ENCODE measurements around the gene SLC1A1.
"Not testable (repeated sequence)": the region's sequence is repeated elsewhere in the genome, so short reads cannot be mapped to it uniquely, and the experiment has no call there.

SLC1A1 gene

GRCh38 chr9:4541856-4542255 is 51.6 kb downstream of the SLC1A1 start:
- no peak for DNase-seq (ENCODE audit: low read depth)

DNA sequence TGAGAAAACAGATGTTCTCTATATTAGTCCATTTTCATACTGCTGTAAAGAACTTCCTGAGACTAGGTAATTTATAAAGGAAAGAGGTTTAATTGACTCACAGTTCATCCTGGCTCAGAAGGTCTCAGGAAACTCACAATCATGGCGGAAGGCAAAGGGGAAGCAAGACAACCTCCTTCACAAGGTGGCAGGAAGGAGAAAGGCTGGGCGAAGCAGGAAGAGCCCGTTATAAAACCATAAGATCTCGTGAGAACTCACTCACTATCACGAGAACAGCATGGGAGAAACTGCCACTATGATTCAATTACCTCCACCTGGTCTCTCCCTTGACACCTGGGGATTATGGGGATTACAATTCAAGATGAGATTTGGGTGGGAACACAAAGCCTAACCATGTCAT is 54.4 kb downstream of the SLC1A1 start:
- DNase-seq (ENCODE audit: low read depth), result not testable (repeated sequence)

DNA sequence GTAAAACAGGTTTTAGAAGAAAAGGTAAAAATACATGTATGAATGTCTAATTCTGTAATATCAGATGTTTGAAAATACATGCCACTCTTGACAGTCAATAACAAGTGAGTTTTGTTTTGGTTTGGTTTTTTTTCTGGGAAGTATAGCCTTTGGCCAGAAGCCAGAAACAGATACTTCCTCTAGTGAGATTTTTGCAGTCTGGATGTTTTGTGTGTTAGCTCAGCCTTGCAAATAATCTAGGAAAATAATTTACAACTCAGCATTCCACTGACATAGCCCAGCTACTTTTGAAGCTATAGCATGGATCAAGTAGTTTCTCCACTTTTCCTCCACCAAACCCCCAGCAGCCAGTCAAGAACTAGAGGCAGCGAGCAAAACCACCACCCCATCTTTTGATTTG is 56.7 kb downstream of the SLC1A1 start:
- no peak for DNase-seq (ENCODE audit: low read depth)

DNA sequence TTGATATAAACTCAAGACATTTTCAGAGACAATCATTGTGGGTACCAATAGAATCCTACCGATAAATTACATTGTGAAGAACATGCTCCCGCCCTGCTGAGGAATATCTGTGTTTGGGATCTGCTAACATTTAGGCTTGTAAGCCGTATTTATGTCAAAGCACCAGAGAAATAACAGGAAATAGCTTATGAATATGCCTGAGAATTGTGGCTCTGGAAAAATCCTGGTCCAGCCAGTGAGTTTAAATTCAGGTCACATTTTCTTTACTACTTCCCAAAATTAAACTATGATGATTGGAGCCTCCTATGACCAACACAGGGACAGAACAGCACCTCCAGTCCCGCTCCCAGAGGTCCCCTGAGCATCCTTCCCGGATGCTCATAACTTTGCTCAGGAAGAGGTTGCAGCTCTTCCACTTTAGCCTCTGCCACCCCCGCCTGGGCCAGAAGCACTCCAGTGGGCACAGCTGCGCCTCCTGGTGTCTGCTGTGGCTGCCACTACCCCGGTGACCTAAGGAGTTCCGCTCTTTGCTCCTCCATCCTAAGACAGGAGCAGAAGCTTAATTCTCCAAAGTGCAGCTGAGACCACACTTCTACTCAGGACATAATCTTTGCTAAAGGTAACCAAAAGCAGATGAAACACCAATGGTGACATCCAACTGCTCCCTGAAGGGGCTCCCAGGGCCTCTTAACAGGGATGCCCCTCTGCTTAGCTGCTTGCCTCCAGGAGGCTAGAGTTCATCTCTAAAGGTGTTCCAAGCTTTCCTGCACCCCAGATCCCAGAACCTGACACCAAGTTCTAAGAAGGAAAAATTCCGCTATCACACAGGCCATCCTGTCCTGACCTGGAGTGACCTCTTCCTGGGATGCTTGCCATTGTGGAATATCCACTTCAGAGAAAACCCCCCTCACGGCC is 58.8 kb downstream of the SLC1A1 start:
- no peak for DNase-seq (ENCODE audit: low read depth)

DNA sequence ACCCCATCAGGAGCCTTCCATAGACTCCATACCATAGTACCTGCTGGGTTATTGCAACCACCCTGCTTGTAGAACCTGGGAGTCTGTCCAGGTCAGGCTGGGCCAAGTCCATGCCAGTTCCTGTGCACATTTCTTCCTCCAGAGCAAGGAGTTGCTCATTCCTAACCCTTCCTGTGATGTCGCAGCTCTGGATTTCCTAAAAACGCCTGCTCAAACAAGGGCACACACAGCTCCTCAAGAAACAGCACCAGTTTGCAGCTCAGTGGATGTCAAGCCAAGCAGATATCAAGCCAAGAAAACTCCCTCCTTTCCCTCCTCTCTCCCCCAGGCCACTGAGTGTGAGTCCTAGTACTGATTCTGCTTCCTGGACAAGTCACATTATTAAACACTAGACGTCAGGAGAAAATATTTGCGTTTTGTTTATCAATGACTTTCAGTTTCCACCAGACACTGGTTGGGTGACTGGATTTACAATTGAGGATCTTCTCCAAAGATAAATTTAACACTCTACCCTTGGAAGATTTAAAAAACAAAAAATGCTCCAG is 59.6 kb downstream of the SLC1A1 start:
- no peak for DNase-seq (ENCODE audit: low read depth)

DNA sequence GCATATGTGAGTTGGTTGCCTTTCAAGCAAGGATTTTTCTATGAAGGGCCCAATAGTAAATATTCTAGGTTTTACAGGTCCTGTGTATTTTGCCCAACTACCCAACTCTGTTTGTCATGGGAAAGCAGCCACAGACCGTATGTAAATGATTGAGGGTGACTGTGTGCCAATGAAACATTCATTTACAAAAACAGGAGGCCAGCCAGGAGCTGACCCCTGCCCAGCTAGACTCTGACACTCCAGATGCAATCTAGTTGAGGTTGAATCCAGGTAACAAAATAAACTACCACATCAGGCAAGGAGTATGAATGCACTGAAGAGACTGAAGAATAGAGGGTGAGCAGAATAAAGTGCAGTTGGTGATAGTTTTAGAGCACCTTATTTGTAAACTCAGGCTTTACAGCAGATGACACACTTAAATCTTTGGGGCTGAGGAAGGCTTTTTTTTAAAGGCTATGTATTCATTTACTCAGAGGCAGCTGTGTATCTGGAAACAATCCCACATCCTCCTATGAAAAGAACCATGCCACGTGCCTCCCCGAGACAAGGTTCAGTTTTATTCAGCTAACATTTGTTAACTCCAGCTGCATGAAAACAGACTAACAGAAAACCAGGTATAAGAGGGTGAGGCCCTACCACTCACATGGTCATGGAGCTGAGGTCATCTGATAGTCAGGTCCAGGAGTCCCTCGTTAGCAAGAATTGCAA is 60.7 kb downstream of the SLC1A1 start:
- DNase-seq (ENCODE audit: low read depth), result no peak

DNA sequence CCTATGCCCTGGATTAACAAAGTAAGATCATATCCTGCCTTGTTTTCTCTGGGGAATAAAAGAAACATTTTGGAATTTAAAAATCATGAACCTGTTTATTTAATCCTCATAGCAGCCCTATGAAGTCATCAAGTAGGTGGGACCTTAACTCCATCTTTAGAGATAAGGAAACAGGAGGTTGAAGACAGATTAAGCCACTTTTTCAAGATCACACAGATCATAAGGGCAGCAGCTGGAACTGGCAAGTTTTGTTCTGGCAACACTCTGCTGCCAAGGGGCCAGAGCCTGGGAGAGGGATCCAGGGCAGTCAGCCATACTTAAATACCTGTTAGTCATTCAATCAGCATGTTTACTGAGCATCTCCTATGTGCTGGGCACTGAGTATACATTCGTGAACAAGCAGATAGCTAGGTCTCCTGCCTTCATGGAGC is 63.7 kb downstream of the SLC1A1 start:
- peak; percentile 70 for DNase-seq (ENCODE audit: low read depth)

DNA sequence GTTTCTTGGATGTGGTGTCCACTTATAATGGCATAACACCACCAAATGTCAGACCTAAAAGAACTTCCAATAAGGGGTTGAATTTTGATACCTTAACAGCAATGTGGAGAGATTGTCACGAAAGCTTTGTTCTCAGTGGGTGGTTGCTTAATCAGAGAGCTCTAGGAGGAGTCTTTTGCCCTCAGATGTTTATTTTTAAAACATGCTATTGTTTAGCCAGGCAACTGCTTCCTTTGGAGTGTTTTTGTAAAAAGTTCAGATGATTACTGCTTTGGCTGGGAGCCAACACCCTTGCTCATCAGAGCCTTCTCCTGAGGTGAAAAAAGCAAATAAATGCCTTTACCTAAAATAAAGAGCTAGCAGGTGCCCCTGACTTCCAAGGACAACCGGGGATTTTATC is 65.0 kb downstream of the SLC1A1 start:
- no peak for DNase-seq (ENCODE audit: low read depth)

DNA sequence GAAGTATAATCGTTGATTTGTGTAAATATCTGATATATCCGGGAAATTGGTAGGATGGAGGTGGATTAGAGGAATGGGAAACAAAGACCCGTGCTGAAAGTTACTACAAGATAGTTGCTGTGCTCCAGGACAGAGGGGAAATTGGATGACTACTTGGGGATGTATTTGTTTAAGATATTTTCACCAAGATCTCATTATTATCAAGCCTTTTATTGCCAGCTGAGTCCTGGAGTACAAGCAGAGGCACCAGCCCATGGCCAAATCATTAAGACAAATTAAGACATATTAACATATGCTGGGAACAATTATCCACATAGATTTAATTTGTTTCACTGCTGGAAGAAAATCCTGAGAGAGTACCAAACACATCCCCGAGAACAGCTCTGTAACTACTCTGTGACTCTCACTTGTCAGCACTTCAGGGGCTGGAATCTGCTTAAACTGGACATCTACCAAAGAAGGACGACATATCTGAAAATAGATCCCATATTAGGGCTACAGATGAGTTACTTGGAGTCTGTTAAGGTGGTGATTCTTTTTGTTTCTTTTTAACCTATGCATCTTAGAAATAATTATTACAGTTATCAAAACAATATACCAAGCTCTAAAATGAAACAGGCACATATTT is 68.2 kb downstream of the SLC1A1 start:
- DNase-seq (ENCODE audit: low read depth), result no peak

GRCh38 chr9:4559261-4560182 is 69.3 kb downstream of the SLC1A1 start:
- DNase-seq (ENCODE audit: low read depth), result no peak

DNA sequence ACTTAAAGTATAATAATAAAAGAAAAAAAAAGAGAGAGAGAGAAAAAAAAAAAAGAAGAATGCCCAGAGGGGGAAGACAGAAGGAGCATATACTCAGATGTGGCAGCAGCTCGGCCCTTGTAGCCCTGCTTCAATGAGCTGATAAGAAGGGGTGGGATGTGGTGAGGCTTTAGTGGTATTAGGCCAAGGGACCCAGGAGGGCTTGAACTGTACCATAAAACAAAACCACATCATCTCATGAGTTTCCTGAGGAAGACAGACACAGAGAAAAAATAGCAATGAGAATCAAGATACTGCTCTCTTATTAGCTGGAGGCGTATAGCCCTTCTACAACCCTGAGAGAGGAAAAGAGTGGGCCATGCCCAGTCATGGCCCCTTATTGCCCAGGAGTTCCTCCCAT is 72.8 kb downstream of the SLC1A1 start:
- DNase-seq (ENCODE audit: low read depth), result no peak

DNA sequence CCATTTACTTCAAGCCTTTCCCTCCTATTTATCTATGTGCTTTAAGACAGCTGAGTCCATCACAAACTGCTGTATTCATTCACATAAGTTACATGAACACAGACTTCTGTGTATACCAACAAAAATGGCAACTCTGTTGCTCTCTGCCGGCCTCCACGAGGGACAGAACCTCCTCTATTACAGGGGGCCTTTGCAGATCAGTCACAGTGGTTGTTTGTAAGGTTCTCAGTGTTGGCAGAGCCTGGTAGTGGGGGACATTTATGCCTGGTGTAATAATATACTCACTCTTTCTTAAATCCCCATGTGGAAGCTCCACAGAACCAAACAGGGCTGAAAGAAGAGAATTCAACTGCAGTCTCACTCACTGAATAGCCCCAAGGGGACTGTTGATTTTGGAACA is 76.5 kb downstream of the SLC1A1 start:
- DNase-seq (ENCODE audit: low read depth), result no peak

DNA sequence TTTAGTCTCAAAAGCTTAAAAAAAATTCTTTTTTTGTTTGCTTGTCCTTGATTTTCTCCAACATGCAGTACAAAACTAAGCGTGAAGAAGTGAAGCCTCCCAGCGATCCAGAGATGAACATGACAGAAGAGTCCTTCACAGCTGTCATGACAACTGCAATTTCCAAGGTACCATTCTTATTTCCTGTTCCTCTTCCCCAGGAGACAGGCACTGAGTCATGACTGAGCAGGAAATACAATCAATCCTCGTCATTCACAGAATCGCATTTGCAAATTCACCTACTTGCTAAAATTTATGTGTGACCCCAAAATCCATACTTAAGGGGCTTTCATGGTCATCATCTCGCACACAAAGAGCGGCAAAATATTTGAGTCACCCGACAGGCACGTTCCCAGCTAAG is 77.3 kb downstream of the SLC1A1 start:
- DNase-seq (ENCODE audit: low read depth), result no peak

- DNase-seq (ENCODE audit: low read depth), result no peak
These were observed 78.8 kb downstream of the SLC1A1 start for GRCh38 chr9:4569101-4569500.

DNA sequence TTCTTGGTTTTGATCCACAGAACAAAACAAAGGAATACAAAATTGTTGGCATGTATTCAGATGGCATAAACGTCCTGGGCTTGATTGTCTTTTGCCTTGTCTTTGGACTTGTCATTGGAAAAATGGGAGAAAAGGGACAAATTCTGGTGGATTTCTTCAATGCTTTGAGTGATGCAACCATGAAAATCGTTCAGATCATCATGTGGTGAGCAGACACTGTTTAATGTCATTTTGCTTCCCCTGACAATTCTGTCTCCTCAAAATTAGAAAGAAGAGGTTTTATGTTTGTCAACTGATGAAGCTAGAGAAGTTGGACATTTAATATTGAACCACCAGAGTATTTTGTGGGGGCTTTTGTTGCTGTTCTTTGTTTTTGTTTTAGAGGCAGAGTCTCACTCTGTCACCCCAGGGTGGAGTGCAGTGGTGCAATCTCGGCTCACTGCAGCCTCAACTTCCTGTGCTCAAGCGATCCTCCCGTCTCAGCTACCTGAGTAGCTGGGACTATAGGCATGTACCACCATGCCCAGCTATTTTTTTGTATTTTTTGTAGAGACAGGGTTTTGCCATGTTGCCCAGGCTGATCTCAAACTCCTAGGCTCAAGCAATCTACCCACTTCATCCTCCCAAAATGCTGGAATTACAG is 82.0 kb downstream of the SLC1A1 start:
- no peak for DNase-seq (ENCODE audit: low read depth)

GRCh38 chr9:4573176-4573575 is 82.9 kb downstream of the SLC1A1 start:
- no peak for DNase-seq (ENCODE audit: low read depth)

- no peak for DNase-seq (ENCODE audit: low read depth)
These were observed 83.5 kb downstream of the SLC1A1 start for GRCh38 chr9:4573634-4574389.

DNA sequence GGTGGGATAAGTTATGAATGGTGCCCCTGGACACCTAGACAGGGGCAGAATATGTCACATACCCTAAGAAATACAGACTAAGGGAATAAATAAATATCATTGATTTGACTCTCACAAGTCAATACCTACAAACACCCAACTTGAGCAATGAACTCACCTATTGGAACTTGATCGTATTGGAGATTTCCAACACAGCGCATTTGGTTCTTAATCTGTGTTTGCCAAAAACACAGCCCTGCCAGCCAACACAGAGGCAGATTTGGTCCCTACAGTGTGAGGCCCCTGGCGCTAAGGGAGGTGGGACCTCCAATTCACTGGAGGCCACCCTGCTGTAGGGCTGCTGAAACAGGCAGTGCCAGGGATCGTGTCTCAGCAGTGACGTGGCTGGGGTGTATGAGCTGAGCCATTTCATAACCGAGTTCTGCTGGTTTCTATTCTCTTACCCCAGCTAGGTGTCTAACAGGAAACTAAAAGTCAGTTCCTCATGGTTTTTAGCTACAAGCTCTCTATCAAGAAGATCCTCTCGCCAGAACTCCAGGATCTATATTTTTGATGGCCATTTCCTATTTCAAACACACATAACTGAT is 84.5 kb downstream of the SLC1A1 start:
- DNase-seq (ENCODE audit: low read depth), result no peak

DNA sequence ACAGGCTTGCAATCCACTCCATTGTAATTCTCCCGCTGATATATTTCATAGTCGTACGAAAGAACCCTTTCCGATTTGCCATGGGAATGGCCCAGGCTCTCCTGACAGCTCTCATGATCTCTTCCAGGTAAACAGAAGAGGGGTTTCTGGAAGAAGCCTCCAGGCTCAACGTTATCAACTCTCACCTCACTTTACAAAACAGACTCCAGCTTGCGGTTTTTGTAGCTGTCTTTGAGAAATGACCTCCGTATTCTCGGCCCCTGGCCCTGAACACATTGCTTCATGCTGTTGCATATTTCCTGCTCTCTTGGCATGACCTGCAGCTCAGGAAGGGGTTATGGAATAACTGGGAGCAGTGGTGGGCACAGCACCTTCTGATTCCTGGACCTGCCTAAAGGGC is 85.7 kb downstream of the SLC1A1 start:
- DNase-seq (ENCODE audit: low read depth), result no peak

DNA sequence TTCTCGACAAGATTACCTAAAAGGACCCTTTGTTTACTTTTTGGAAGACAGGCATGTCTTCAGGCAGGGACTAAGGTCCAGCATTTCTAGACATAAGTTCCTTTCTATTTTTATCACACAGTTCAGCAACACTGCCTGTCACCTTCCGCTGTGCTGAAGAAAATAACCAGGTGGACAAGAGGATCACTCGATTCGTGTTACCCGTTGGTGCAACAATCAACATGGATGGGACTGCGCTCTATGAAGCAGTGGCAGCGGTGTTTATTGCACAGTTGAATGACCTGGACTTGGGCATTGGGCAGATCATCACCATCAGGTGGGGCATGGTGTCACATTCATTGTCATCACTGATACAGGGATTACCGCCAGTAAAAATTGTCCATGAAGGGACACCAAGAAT is 86.2 kb downstream of the SLC1A1 start:
- no peak for DNase-seq (ENCODE audit: low read depth)
